Left lung (tissue), 10 donors: Measurements from ENCODE around the gene KRTAP12-1. TPM values are rescaled to one million over a fixed set of nuclear protein-coding genes. Genes with fewer than 3 reads are reported as not detected.

Source experiments
- ATAC-seq: fragments of 200-7000 bp; cut with Tn5 transposase; one replicate; pipeline ENCODE4 v1.9.1; 2020; ENCODE audit warnings: moderate library complexity
- DNase-seq, 4 donors: peaks; one replicate each; pipeline ENCODE4 v3.0.0-alpha.2; 2013 to 2020
- H3K27ac ChIP-seq, 2 donors: fragments of 200-600 bp; sonication (generic) in 1 of 2; one replicate each; pipeline versions ENCODE4 v1.5.0 to v1.8.0; 2020 to 2021
- H3K27me3 ChIP-seq, 2 donors: fragments of 200-600 bp; sonication (generic) in 1 of 2; one replicate each; pipeline versions ENCODE4 v1.5.0 to v1.8.0; 2020 to 2021
- H3K36me3 ChIP-seq, 2 donors: fragments of 200-600 bp; sonication (generic) in 1 of 2; one replicate each; pipeline versions ENCODE4 v1.5.0 to v1.8.0; 2020 to 2021
- H3K4me1 ChIP-seq, 2 donors: fragments of 200-600 bp; one replicate each; pipeline ENCODE4 v1.8.0; 2021
- H3K4me3 ChIP-seq, 2 donors: fragments of 200-600 bp; sonication (generic) in 1 of 2; one replicate each; pipeline versions ENCODE4 v1.5.0 to v1.8.0; 2020 to 2021; ENCODE audit warnings: mild to moderate bottlenecking in 1 of 2
- H3K9me3 ChIP-seq, 2 donors: fragments of 200-600 bp; sonication (generic) in 1 of 2; one replicate each; pipeline versions ENCODE4 v1.5.0 to v1.8.0; 2020 to 2021
- CTCF ChIP-seq, 2 donors: fragments of 200-600 bp; sonication (generic) in 1 of 2; IDR thresholded peaks; one replicate each; pipeline versions ENCODE4 v1.5.0 to v1.8.0; 2021; ENCODE audit warnings: antibody characterized with exemption in 2 of 2
- intact Hi-C, 2 donors: fragments of 100-400 bp; cut with DNase I; formaldehyde crosslinking; loops; one replicate each; pipeline versions ENCODE4 v1.11.2 to v1.14.2; 2022
- polyA plus RNA-seq, 6 donors: library from polyadenylated mRNA; unstranded; fragments of 120-200 nt; gene quantifications; one replicate each; pipeline ENCODE4 v1.2.1, GENCODE V29; 2013; ENCODE audit not compliant: insufficient read length in 6 of 6
- total RNA-seq, 2 donors: library from RNA; stranded (reverse); fragmentation: NEBNext Ultra II Directional; extraction: Animal tissue kit (Norgen Biotek cat#: 25700); gene quantifications; one replicate each; pipeline ENCODE4 v1.2.1, GENCODE V29; 2021
- donor health status: DM: no; HTN: yes; CAD: no.
- donor health status: DM: no; HTN: no; CAD: no.

Gene KRTAP12-1
- total and polyA plus RNA-seq, 8 donors: not detected

- Histone ChIP-seq H3K27me3 (peaks cover 62 to 90% of the 10 kb centered on the region in 2 donors), H3K4me1 (peaks cover 6 to 13% of the 10 kb centered on the region in 2 donors), H3K9me3 (no peaks in the 10 kb centered on the region), H3K27ac (no peak overlapping the region), H3K36me3 (no peaks in the 10 kb centered on the region), H3K4me3 (no peak overlapping the region)
- no peak for TF ChIP-seq CTCF (IDR thresholded peaks at IDR 0.05)
- DNase-seq (peak in 1 of 4 donors; percentile 4), ATAC-seq (no peak)
- intact Hi-C loops: no loop called here
Observed at GRCh38 chr21:44712203-44713028, 30.5 kb upstream of the KRTAP12-1 start.

GRCh38 chr21:44711327-44712202 lies 29.6 kb upstream of the KRTAP12-1 start, which contains the start of gene TSPEAR:
Gene TSPEAR, minus strand, starts transcription at chr21:44711572. Its CDS starts 58 bp downstream, at chr21:44711514.
- Histone ChIP-seq H3K36me3 (no peaks in the 10 kb centered on the region), H3K27me3 (peaks cover 71 to 92% of the 10 kb centered on the region in 2 donors), H3K4me1 (peaks cover 6 to 13% of the 10 kb centered on the region in 2 donors), H3K4me3 (no peak within 1 kb of the TSS), H3K9me3 (no peaks in the 10 kb centered on the region), H3K27ac (no peak within 1 kb of the TSS)
- intact Hi-C loops: no loop called here
- peak; percentile 13 for ATAC-seq
- DNase-seq: peak in 2 of 4 donors; percentile 26 to 28
- no peak for TF ChIP-seq CTCF (IDR thresholded peaks at IDR 0.05)

- Histone ChIP-seq H3K27me3 (peaks cover 78 to 99% of the 10 kb centered on the region in 2 donors), H3K4me3 (no peak overlapping the region), H3K36me3 (no peaks in the 10 kb centered on the region), H3K4me1 (peaks cover 6 to 13% of the 10 kb centered on the region in 2 donors), H3K27ac (no peak overlapping the region), H3K9me3 (no peaks in the 10 kb centered on the region)
- ATAC-seq (peak; percentile 88), DNase-seq (peak in 2 of 4 donors; percentile 55 to 60)
- TF ChIP-seq CTCF (IDR thresholded peaks at IDR 0.05): no peak
- intact Hi-C loops: no loop called here
Observed at GRCh38 chr21:44710756-44711326, 28.9 kb upstream of the KRTAP12-1 start.

- DNase-seq (no peak), ATAC-seq (no peak)
- no peak for TF ChIP-seq CTCF (IDR thresholded peaks at IDR 0.05)
- no peaks in the 10 kb centered on the region for H3K9me3 ChIP-seq
- H3K27ac ChIP-seq: no peak overlapping the region
- peaks cover 78 to 100% of the 10 kb centered on the region in 2 donors for H3K27me3 ChIP-seq
- intact Hi-C loops: no loop called here
- peaks cover 6 to 13% of the 10 kb centered on the region in 2 donors for H3K4me1 ChIP-seq
- H3K4me3 ChIP-seq: no peak overlapping the region
- no peaks in the 10 kb centered on the region for H3K36me3 ChIP-seq
Observed at GRCh38 chr21:44710294-44710665, 28.3 kb upstream of the KRTAP12-1 start.
